H1 (cell line): ENCODE data around the gene C13orf42. TPM values are rescaled to one million over a fixed set of nuclear protein-coding genes. Genes with fewer than 3 reads are reported as not detected.

Experiments
- CTCF ChIA-PET: fragments of 300-600 bp; sonication (Branson Sonifier 250); formaldehyde crosslinking; loops from one replicate; lab custom pipeline; 2021; ENCODE audit not compliant: partially characterized antibody; lab: Charles Lee
- POLR2A ChIA-PET: fragments of 300-600 bp; sonication (Branson Sonifier 250); formaldehyde crosslinking; loops from one replicate; lab custom pipeline; 2021; ENCODE audit warnings: inconsistent platforms; ENCODE audit not compliant: partially characterized antibody; lab: Charles Lee
- DNase-seq, 2 experiments: peaks; one replicate each; pipeline versions ENCODE4 v3.0.0 to v3.0.0-alpha.2; 2010 to 2022; ENCODE audit warnings: low spot score in 2 of 2, low read depth in 1 of 2, mixed read lengths in 1 of 2
- FAIRE-seq: peaks from 2 replicates; lab custom pipeline; 2011; peaks lifted over from hg19 to GRCh38; lab: Jason Lieb, UNC
- H2AFZ ChIP-seq: 2 replicates; pipeline ENCODE4 v1.8.1; 2012; ENCODE audit warnings: low read length, inconsistent platforms
- H2AK5ac ChIP-seq: 2 replicates; pipeline ENCODE4 v1.6.1; 2013; ENCODE audit warnings: low read depth, low read length
- H2BK120ac ChIP-seq: replicated peaks from 2 replicates; pipeline ENCODE3; 2013; ENCODE audit warnings: low read depth, low read length, inconsistent platforms
- H2BK12ac ChIP-seq: 2 replicates; pipeline ENCODE4 v1.6.1; 2013; ENCODE audit warnings: low read depth, low read length
- H2BK15ac ChIP-seq: 2 replicates; pipeline ENCODE4 v1.6.1; 2013; ENCODE audit warnings: low read length
- H2BK20ac ChIP-seq: 2 replicates; pipeline ENCODE4 v1.6.1; 2013; ENCODE audit warnings: low read length
- H2BK5ac ChIP-seq: 2 replicates; pipeline ENCODE4 v1.6.1; 2013; ENCODE audit warnings: low read depth, low read length
- H3K14ac ChIP-seq: 2 replicates; pipeline ENCODE4 v1.6.1; 2013; ENCODE audit warnings: inconsistent platforms; ENCODE audit not compliant: insufficient read length
- H3K18ac ChIP-seq: 2 replicates; pipeline ENCODE4 v1.6.1; 2013; ENCODE audit warnings: low read length; ENCODE audit errors: extremely low read depth
- H3K23ac ChIP-seq: 2 replicates; pipeline ENCODE4 v1.6.1; 2013; ENCODE audit warnings: inconsistent platforms; ENCODE audit not compliant: insufficient read length
- H3K23me2 ChIP-seq: 2 replicates; pipeline ENCODE4 v1.6.1; 2013; ENCODE audit warnings: low read depth, low read length
- H3K27ac ChIP-seq: 2 replicates; pipeline ENCODE4 v1.6.1; 2011; ENCODE audit warnings: low read depth, low read length, inconsistent platforms
- H3K27me3 ChIP-seq, 4 experiments: replicated peaks in 1 of 4; 1 replicate in 1 of 4; 2 replicates in 3 of 4; pipeline versions ENCODE4 v1.6.1 to v1.8.1; 2011 to 2013; ENCODE audit warnings: low read length in 3 of 4, mild to moderate bottlenecking in 3 of 4, inconsistent platforms in 2 of 4, mixed read lengths in 2 of 4, moderate library complexity in 1 of 4; ENCODE audit not compliant: control insufficient read depth in 3 of 4, insufficient read depth in 3 of 4; ENCODE audit errors: extremely low read depth in 1 of 4
- H3K36me3 ChIP-seq, 4 experiments: 2 replicates each; pipeline versions ENCODE4 v1.6.1 to v1.8.1; 2011 to 2013; ENCODE audit warnings: mild to moderate bottlenecking in 4 of 4, low read length in 3 of 4, moderate library complexity in 2 of 4, control low read depth in 1 of 4, inconsistent platforms in 1 of 4; ENCODE audit not compliant: insufficient read depth in 4 of 4, control insufficient read depth in 2 of 4
- H3K4ac ChIP-seq: replicated peaks from 2 replicates; pipeline ENCODE3; 2013; ENCODE audit warnings: low read length, low read depth, mixed read lengths, inconsistent platforms; ENCODE audit not compliant: insufficient read length
- H3K4me1 ChIP-seq, 4 experiments: replicated peaks in 1 of 4; 1 replicate in 1 of 4; 2 replicates in 3 of 4; pipeline versions ENCODE4 v1.6.1 to v1.8.1; 2011 to 2013; ENCODE audit warnings: low read length in 3 of 4, inconsistent platforms in 2 of 4, mixed read lengths in 1 of 4; ENCODE audit not compliant: insufficient read depth in 4 of 4, control insufficient read depth in 3 of 4
- H3K4me2 ChIP-seq, 2 experiments: 2 replicates each; pipeline versions ENCODE4 v1.6.1 to v1.8.1; 2011 to 2013; ENCODE audit warnings: low read depth in 2 of 2, low read length in 2 of 2, control low read depth in 1 of 2, inconsistent platforms in 1 of 2, mild to moderate bottlenecking in 1 of 2; ENCODE audit not compliant: insufficient read depth in 1 of 2
- H3K4me3 ChIP-seq, 4 experiments: fragments of 200-600, 300-600 bp in 1 of 4; sonication (generic), shearing (Covaris generic), sonication (Bioruptor Twin) in 1 of 4; 2 replicates each; pipeline versions ENCODE4 v1.5.1 to v1.8.1; 2011 to 2016; ENCODE audit warnings: low read length in 4 of 4, low read depth in 3 of 4, control low read depth in 2 of 4, inconsistent platforms in 2 of 4, mild to moderate bottlenecking in 2 of 4, mixed read lengths in 1 of 4, moderate library complexity in 1 of 4; ENCODE audit not compliant: insufficient read depth in 2 of 4; ENCODE audit errors: extremely low read depth in 1 of 4
- H3K56ac ChIP-seq: replicated peaks from 2 replicates; pipeline ENCODE3; 2013; ENCODE audit warnings: low read depth, mild to moderate bottlenecking, mixed read lengths, low read length, inconsistent platforms; ENCODE audit not compliant: insufficient read length
- H3K79me1 ChIP-seq: 2 replicates; pipeline ENCODE4 v1.6.1; 2013; ENCODE audit warnings: low read depth, low read length, control low read depth
- H3K79me2 ChIP-seq, 2 experiments: 2 replicates each; pipeline versions ENCODE4 v1.6.1 to v1.8.1; 2012 to 2013; ENCODE audit warnings: low read length in 2 of 2, mild to moderate bottlenecking in 2 of 2, inconsistent platforms in 1 of 2; ENCODE audit not compliant: insufficient read depth in 2 of 2, control insufficient read depth in 1 of 2
- H3K9ac ChIP-seq, 4 experiments: replicated peaks in 1 of 4; 1 replicate in 1 of 4; 2 replicates in 3 of 4; pipeline versions ENCODE4 v1.6.1 to v1.8.1; 2011 to 2013; ENCODE audit warnings: low read depth in 3 of 4, low read length in 3 of 4, control low read depth in 2 of 4, mild to moderate bottlenecking in 2 of 4, moderate library complexity in 2 of 4, inconsistent platforms in 1 of 4; ENCODE audit errors: extremely low read depth in 1 of 4
- H3K9me3 ChIP-seq, 2 experiments: 2 replicates each; pipeline versions ENCODE4 v1.6.1 to v1.8.1; 2012 to 2013; ENCODE audit warnings: mild to moderate bottlenecking in 2 of 2, moderate library complexity in 2 of 2, control low read depth in 1 of 2, inconsistent platforms in 1 of 2, low read depth in 1 of 2, low read length in 1 of 2, mixed read lengths in 1 of 2; ENCODE audit not compliant: insufficient read depth in 2 of 2
- H4K20me1 ChIP-seq, 2 experiments: replicated peaks in 1 of 2; 2 replicates each; pipeline versions ENCODE3 to v1.8.1; 2011 to 2013; ENCODE audit warnings: inconsistent platforms in 2 of 2, low read length in 2 of 2, mild to moderate bottlenecking in 1 of 2; ENCODE audit not compliant: insufficient read depth in 2 of 2, control insufficient read depth in 1 of 2
- H4K5ac ChIP-seq: 2 replicates; pipeline ENCODE4 v1.6.1; 2013; ENCODE audit warnings: low read length, low read depth, mixed read lengths, inconsistent platforms; ENCODE audit not compliant: insufficient read length
- H4K8ac ChIP-seq: 2 replicates; pipeline ENCODE4 v1.8.0; 2013; ENCODE audit warnings: mild to moderate bottlenecking, moderate library complexity, low read length, inconsistent platforms; ENCODE audit not compliant: insufficient read depth; ENCODE audit errors: extremely low read depth
- H4K91ac ChIP-seq: replicated peaks from 2 replicates; pipeline ENCODE3; 2013; ENCODE audit warnings: low read length, mixed read lengths, inconsistent platforms; ENCODE audit not compliant: insufficient read length
- CTCF ChIP-seq, 3 experiments: IDR thresholded peaks; 1 replicate in 2 of 3; 2 replicates in 1 of 3; pipeline versions ENCODE4 v1.5.1 to v1.6.1; 2011; ENCODE audit warnings: low read length in 3 of 3, mild to moderate bottlenecking in 3 of 3, inconsistent platforms in 2 of 3, low read depth in 1 of 3, moderate library complexity in 1 of 3; ENCODE audit not compliant: insufficient read depth in 1 of 3; ENCODE audit errors: control extremely low read depth in 1 of 3
- WGBS, 2 experiments: shearing (Covaris generic) in 1 of 2; methylation state at CpG; one replicate each; pipeline versions ENCODE4 v1.1.6 to v1.1.7; 2013 to 2015; ENCODE audit warnings: low lambda C conversion rate in 2 of 2, mixed read lengths in 2 of 2, inconsistent platforms in 1 of 2, low coverage in 1 of 2, missing lambda C conversion rate in 1 of 2; ENCODE audit not compliant: insufficient replicate concordance in 2 of 2, insufficient coverage in 1 of 2, insufficient read length in 1 of 2; ENCODE audit errors: extremely low coverage in 1 of 2, missing lambda C conversion rate in 1 of 2; 5-methylcytosine and 5-hydroxymethylcytosine counted together
- polyA plus RNA-seq, 7 experiments: library from polyadenylated mRNA; depleted of rRNA in 3 of 7; stranded (reverse) in 5 of 7; unstranded in 2 of 7; fragments of >200 nt in 5 of 7; fragments of 200-250 nt in 2 of 7; gene quantifications; 1 replicate in 5 of 7; 2 replicates in 1 of 7; 4 replicates in 1 of 7; pipeline versions ENCODE4 v1.2.1 to v1.2.3, GENCODE V29; 2011 to 2013; ENCODE audit warnings: missing spikeins in 2 of 7, mixed read lengths in 2 of 7
- total RNA-seq: library from RNA; stranded (reverse); fragmentation: NEBNext Ultra II Directional; extraction: Animal tissue kit (Norgen Biotek cat#: 25700); gene quantifications from 2 replicates; pipeline ENCODE4 v1.2.1, GENCODE V29; 2021

C13orf42 gene
- total and polyA plus RNA-seq, 2 of the 8 experiments (the other 6 are each of a cell fraction or from before 2014, with no cell fraction given) = 9.9 to 10.1 TPM

- no peaks in the 10 kb centered on the region for H3K36me3 ChIP-seq
- no peak overlapping the region for H2AK5ac ChIP-seq
- no peaks in the 10 kb centered on the region for H3K27me3 ChIP-seq
- no peaks in the 10 kb centered on the region for H4K20me1 ChIP-seq
- no peak overlapping the region for H3K14ac ChIP-seq
- no peak overlapping the region for H4K5ac ChIP-seq
- H3K4ac ChIP-seq = no peak overlapping the region
- H2BK5ac ChIP-seq = no peak overlapping the region
- H2BK15ac ChIP-seq = no peak overlapping the region
- no peak overlapping the region for H3K4me2 ChIP-seq
- no peak overlapping the region for H3K56ac ChIP-seq
- H2BK120ac ChIP-seq = no peak overlapping the region
- H3K23me2 ChIP-seq = no peaks in the 10 kb centered on the region
- peaks cover 0 to 4% of the 10 kb centered on the region in 2 experiments; a peak in 1 of 4 replicates for H3K9me3 ChIP-seq
- H3K18ac ChIP-seq = no peak overlapping the region
- peak in 1 of 2 experiments; percentile 31 for DNase-seq
- no peak overlapping the region for H3K23ac ChIP-seq
- no peak for FAIRE-seq
- H2BK20ac ChIP-seq = no peak overlapping the region
- CTCF ChIA-PET = interaction anchor here (0.9 to 11.2 kb wide), 13 partner anchors 8 to 676 kb away, joined by 3 to 102 read pairs (median 8); partner anchors contain the start of gene C13orf42
- H3K4me1 ChIP-seq = peaks cover 0 to 19% (median 6%) of the 10 kb centered on the region in 4 experiments; a peak in 5 of 7 replicates
- H2BK12ac ChIP-seq = no peak overlapping the region
- H3K79me1 ChIP-seq = peaks cover 2% of the 10 kb centered on the region; the same call in 1 of the 2 replicates
- H4K8ac ChIP-seq = no peak overlapping the region
- no peak overlapping the region for H2AFZ ChIP-seq
- H4K91ac ChIP-seq = no peak overlapping the region
- POLR2A ChIA-PET = interaction anchor here (0.6 to 5.6 kb wide), 5 partner anchors 12 to 132 kb away, joined by 3 to 59 read pairs (median 8); partner anchors contain the start of gene C13orf42
- H3K4me3 ChIP-seq = no peak overlapping the region
- no peak for TF ChIP-seq CTCF (IDR thresholded peaks at IDR 0.05; ENCODE audit: control extremely low read depth in 1 of 3, insufficient read depth in 1 of 3, low read depth in 1 of 3, low read length in 3 of 3)
- H3K79me2 ChIP-seq = no peaks in the 10 kb centered on the region
- 81% methylated on average over 6 of the region's 6 CpGs; no CpG with 5 or more reads in 1 of the 2 experiments for WGBS, 2 experiments
- no peak overlapping the region for H3K27ac ChIP-seq
- no peak overlapping the region for H3K9ac ChIP-seq
Observed at GRCh38 chr13:51122868-51123566, 11.9 kb upstream of the C13orf42 start.
